Tibial artery (tissue), 4 donors: ENCODE results near the gene FBXO10.

ENCODE experiments used
- DNase-seq, 2 donors: peaks; one replicate each; pipeline ENCODE4 v3.0.0-alpha.2; 2019
- H3K27ac ChIP-seq, 2 donors: fragments of 200-600 bp; sonication (generic) in 1 of 2; 1 replicate in 1 of 2; 2 replicates in 1 of 2; pipeline ENCODE4 v1.5.1; 2018 to 2019; ENCODE audit warnings: mild to moderate bottlenecking in 1 of 2
- H3K27me3 ChIP-seq, 2 donors: fragments of 200-600 bp; sonication (generic) in 1 of 2; one replicate each; pipeline versions ENCODE4 v1.5.1 to v1.6.0; 2016 to 2019
- H3K36me3 ChIP-seq, 3 donors: fragments of 200-600 bp; sonication (generic) in 2 of 3; one replicate each; pipeline ENCODE4 v1.5.1; 2016 to 2019; ENCODE audit warnings: mild to moderate bottlenecking in 2 of 3
- H3K4me1 ChIP-seq, 4 donors: fragments of 200-600 bp; sonication (generic) in 2 of 4; 1 replicate in 3 of 4; 2 replicates in 1 of 4; pipeline ENCODE4 v1.5.1; 2016 to 2019
- H3K4me3 ChIP-seq, 2 donors: fragments of 200-600 bp; sonication (generic) in 1 of 2; 1 replicate in 1 of 2; 2 replicates in 1 of 2; pipeline ENCODE4 v1.5.1; 2018 to 2019; ENCODE audit warnings: mild to moderate bottlenecking in 2 of 2
- H3K9me3 ChIP-seq, 3 donors: fragments of 200-600 bp; sonication (generic) in 1 of 3; one replicate each; pipeline ENCODE4 v1.5.1; 2016 to 2019
- CTCF ChIP-seq, 2 experiments: fragments of 200-600 bp in 1 of 2; fragments of 450-650 bp in 1 of 2; IDR thresholded peaks; one replicate each; pipeline ENCODE4 v1.5.1; 2017 to 2019; ENCODE audit warnings: antibody characterized with exemption in 2 of 2, mild to moderate bottlenecking in 1 of 2, moderate library complexity in 1 of 2
- intact Hi-C: fragments of 100-400 bp; cut with DNase I; formaldehyde crosslinking; loops from one replicate; pipeline ENCODE4 v1.15.0; 2023; ENCODE audit warnings: low total_unique reads

FBXO10 gene

GRCh38 chr9:37575921-37576721 lies at the start of gene FBXO10:
TSS of gene FBXO10 (minus strand) at chr9:37576380. CDS start at chr9:37541768, 34,612 bp downstream.
- no peaks in the 10 kb centered on the region for H3K36me3 ChIP-seq
- intact Hi-C loops, result loop anchor here (10.0 kb wide), 1 partner anchor 151 kb away; the partner anchor contains the start of gene GRHPR
- no peaks in the 10 kb centered on the region for H3K27me3 ChIP-seq

GRCh38 chr9:37625758-37626147 lies 49.6 kb upstream of the FBXO10 start:
- Histone ChIP-seq H3K36me3 (no peaks in the 10 kb centered on the region), H3K4me3 (no peak overlapping the region), H3K27ac (no peak overlapping the region), H3K4me1 (no peaks in the 10 kb centered on the region), H3K9me3 (no peaks in the 10 kb centered on the region), H3K27me3 (peaks cover 0 to 11% of the 10 kb centered on the region in 2 donors)
- no peak for DNase-seq
- intact Hi-C loops, result no loop called here
- TF ChIP-seq CTCF (IDR thresholded peaks at IDR 0.05), result no peak

More at GRCh38 chr9:37575921-37576721, at the start of gene FBXO10:
- peak; percentile 54 to 82 for DNase-seq
- H3K27ac ChIP-seq, result peak within 1 kb of the TSS; percentile 78 to 89
- H3K9me3 ChIP-seq, result no peaks in the 10 kb centered on the region
- no peak for TF ChIP-seq CTCF (IDR thresholded peaks at IDR 0.05)
- peak within 1 kb of the TSS; percentile 80 to 81 for H3K4me3 ChIP-seq
- H3K4me1 ChIP-seq, result peaks cover 0 to 20% (median 14%) of the 10 kb centered on the region in 4 donors

GRCh38 chr9:37625036-37625757 lies 49.0 kb upstream of the FBXO10 start:
- peaks cover 0 to 11% of the 10 kb centered on the region in 2 donors for H3K27me3 ChIP-seq
- no peak for DNase-seq
- intact Hi-C loops, result no loop called here
- no peak overlapping the region for H3K27ac ChIP-seq
- H3K4me1 ChIP-seq, result no peaks in the 10 kb centered on the region
- no peak for TF ChIP-seq CTCF (IDR thresholded peaks at IDR 0.05)
- H3K4me3 ChIP-seq, result no peak overlapping the region
- no peaks in the 10 kb centered on the region for H3K36me3 ChIP-seq
- no peaks in the 10 kb centered on the region for H3K9me3 ChIP-seq

GRCh38 chr9:37624073-37624472 lies 47.9 kb upstream of the FBXO10 start:
- intact Hi-C loops, result no loop called here

GRCh38 chr9:37623267-37623666 lies 47.1 kb upstream of the FBXO10 start:
- H3K27me3 ChIP-seq, result peaks cover 0 to 11% of the 10 kb centered on the region in 2 donors
- H3K4me1 ChIP-seq, result no peaks in the 10 kb centered on the region
- no peak overlapping the region for H3K27ac ChIP-seq
- H3K4me3 ChIP-seq, result no peak overlapping the region
- H3K9me3 ChIP-seq, result no peaks in the 10 kb centered on the region
- no peak for DNase-seq
- intact Hi-C loops, result no loop called here
- TF ChIP-seq CTCF (IDR thresholded peaks at IDR 0.05), result no peak
- H3K36me3 ChIP-seq, result no peaks in the 10 kb centered on the region

More at GRCh38 chr9:37624073-37624472, 47.9 kb upstream of the FBXO10 start:
- peaks cover 0 to 11% of the 10 kb centered on the region in 2 donors for H3K27me3 ChIP-seq
- H3K27ac ChIP-seq, result no peak overlapping the region
- no peaks in the 10 kb centered on the region for H3K9me3 ChIP-seq
- no peaks in the 10 kb centered on the region for H3K36me3 ChIP-seq
- no peak overlapping the region for H3K4me3 ChIP-seq
- H3K4me1 ChIP-seq, result no peaks in the 10 kb centered on the region
- TF ChIP-seq CTCF (IDR thresholded peaks at IDR 0.05), result no peak
- no peak for DNase-seq
